RCC 7860 (cell line): Measurements from ENCODE around the gene AFAP1.
A peak's percentile ranks its signal among the peaks of the same experiment; 100 is the strongest.

Experiments used
- DNase-seq: peaks from one replicate; pipeline ENCODE4 v3.0.0-alpha.2; 2015; ENCODE audit warnings: low spot score
- FAIRE-seq: peaks from 2 replicates; lab custom pipeline; 2012; peaks lifted over from hg19 to GRCh38; lab: Jason Lieb, UNC

Gene AFAP1

DNA sequence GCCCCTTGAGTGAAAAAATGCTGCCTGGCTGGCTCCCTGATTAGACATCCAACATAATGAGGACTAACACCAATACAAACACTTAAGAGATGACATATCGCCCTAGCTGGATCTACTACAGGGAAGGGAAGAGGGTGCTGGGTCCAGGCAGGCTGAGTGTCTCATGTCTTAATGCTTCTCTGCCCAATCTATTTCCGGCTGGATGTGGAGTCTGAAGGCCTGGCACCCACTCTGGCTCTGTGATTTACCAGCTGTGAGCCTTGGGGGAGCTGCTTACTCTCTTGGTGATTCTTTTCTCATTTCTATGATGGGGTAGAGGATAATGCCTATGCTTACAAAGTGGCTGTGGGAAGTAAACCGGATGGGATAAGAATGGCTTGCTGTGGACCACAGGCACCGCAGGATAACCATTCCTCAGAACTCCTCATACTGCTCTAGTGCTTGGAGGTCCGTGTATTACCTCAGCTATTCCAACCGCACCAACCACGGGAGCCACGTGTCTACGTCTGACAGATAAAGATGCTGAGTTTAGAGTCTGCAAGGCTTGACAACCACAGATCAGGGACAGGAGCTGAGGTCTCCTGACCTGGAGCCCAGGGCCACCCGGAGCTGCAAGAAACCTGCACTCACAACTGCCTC is 161.7 kb downstream of the AFAP1 start:
- no peak for FAIRE-seq

DNA sequence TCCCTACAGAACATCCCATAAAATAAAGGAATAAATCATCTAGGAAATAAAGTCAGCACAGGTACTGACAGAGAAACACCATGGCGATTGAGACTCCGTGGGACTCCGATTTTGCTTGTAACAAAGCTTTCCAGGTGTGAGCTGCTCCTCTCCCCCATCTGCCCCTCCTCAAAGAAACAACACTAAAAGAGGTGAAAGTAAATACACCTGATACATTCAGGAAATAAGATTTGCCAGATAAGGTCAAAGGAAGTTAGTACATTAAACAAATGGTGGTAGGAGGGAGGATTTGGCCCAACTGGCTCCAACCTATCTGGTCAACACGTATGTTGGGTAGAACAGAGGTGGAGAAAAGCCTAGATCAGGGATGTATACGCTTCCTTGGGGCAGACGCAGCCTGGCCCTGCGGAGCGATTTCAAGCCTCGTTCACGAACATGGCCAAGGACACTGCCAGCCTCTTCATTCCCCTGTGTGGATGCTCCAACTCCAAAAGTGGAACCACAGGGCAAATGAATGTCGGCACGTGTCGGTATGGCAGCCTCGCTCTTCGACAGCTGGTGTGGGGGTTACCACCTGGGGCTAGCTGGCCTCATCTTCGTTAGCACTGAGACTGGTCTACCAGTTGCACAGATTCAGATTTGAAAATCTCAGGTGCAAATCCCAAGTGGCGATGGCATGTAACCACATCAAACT is 162.5 kb downstream of the AFAP1 start:
- DNase-seq: no peak
- FAIRE-seq: no peak

More for the DNA sequence above, 161.7 kb downstream of the AFAP1 start:
- DNase-seq: no peak

DNA sequence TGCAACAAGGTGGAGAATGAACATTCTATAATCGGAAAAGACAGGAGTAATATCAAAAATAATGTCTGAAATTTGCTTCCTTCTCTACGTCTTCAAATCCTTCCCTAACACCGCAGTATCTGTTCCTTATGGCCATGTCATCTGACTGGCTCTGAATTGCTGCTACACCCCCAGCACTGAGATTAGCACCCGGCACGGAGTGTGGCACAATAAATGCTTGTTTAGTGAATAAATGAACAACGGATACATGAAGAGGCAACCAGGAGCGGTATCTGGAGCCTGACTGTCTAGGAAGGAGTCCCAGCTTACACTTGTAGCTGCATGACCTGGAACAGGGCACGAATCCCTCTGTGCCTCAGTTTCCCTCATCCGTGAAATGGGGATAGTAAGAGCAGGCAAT is 164.3 kb downstream of the AFAP1 start:
- FAIRE-seq: no peak
- DNase-seq: no peak

GRCh38 chr4:7774301-7775294 is 165.1 kb downstream of the AFAP1 start:
- FAIRE-seq (no peak), DNase-seq (no peak)

DNA sequence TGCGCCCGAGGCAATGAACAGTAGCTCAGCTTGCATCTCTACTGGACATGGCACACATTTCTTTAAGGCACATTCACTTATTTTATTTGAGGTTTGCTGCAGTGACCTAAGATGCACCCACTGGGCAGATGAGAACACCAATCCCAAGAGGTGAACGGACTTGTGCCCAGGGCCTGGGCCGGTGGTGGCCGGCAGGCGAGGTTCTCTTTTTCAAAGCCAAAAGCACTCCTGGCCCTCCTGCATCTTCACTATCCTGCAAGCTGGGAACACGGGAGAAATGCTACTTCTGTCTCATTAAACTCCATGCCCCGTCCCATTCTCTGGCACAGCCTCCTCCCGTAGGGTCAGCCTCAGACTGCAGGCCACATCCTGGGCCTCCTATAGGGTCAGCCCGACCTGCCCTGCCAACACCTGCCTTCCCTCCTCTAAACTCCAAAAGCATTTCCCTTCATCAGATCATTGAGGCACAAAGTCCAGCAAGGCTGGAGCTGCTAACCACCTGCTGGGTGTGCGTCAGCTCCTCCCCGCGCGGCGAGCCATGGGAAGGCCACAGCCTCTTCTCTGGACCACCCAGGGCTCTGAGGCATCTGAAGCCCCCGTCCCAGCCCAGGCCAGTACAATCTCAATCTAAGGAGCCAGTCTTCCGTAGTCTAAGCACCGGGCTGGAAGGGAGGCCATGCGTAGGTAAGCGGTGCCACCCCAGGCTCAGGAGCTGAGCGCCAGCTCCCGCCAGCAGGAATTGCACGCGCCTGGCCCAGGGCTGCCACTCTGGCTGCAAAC is 166.1 kb downstream of the AFAP1 start:
- DNase-seq: no peak
- no peak for FAIRE-seq

DNA sequence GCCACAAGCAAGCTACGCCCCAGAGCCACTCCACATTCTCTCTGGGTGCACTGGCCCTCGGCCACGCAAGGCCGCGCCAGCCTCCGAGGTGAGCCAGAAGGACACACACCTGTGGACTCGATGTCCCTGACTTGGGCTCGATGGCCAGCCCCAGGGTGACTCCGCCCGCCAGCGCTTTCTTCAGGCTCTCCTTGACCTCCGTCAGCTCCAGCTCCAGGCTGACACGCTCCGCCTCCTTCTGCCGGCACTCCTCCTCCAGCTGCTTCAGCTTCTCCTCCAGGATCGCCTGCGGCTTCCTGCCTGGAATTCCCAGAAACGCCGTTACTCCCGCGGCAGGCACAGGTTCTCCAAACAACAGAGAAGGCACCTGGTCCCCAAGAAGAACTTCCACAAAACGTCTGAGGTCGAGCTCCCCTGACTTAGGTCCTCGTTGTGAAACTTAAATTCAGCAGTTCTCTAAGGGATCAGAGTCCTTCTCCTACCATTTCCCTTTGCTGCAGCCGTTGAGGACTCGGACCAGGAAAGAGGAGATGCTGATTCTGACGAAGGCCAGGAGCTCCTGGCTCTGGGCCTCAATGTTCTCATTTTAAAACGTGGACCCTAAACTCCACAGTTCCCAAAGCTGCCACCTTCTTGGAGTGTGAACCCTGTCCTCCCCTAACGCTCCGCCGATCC is 166.8 kb downstream of the AFAP1 start:
- FAIRE-seq (no peak), DNase-seq (no peak)

- no peak for DNase-seq
- no peak for FAIRE-seq
Measured at GRCh38 chr4:7771541-7772507, 167.8 kb downstream of the AFAP1 start.

DNA sequence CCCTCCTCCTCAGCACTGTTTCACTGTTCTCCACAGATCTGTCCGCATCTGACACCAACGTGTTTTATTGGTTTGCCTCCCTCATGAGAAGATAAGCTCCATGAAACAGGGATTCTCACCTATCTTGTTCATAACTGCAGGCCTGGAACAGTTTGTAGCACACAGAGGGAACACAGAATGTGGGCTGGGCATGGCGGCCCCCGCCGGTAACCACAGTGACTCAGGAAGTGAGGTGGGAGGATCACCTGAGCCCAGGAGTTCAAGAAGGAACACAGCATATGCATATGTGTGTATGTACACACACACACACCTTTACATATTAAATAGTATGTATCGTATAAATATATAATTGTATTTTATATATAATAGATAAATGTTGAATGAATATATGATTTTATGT is 168.6 kb downstream of the AFAP1 start:
- FAIRE-seq (no peak), DNase-seq (no peak)

DNA sequence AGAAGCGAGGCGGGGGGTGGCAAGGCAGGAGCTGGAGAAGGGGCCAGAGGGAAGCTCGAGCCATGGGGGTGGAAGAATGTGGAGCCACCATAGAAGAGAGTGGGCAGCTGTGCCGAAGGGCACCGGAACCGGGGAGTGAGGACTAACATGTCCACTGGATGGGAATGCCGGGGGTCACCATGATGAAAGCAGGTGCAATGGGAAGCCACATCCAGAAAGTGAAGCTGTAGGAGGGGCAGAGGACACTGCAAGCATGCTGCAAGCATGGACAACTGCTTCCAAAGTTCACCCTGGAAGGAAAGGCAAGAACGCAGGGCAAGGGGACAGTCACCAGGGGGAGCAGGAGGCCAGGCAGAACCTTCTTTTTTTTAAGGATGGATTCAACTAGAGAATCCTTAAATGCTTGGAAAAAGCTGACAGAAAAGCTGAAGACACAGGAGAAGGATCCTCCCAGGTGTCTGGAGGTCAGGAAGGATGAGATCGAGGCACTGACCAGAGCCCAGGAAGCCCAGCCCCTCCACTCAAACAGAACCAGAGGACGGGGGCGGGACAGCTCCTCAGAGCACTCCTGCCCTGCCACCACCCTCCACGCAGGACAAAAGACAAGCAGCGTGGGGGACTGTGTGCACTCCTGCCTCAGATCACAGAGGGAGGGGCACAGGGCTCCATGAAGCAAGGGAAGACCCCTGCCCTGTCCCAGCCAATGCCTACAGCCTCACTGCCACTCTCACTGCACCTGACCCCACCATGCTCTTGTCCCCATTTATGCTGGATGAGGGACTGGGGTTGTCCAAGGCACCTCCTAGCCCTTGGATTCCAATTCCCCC is 169.2 kb downstream of the AFAP1 start:
- DNase-seq: no peak

GRCh38 chr4:7769396-7770223 is 170.1 kb downstream of the AFAP1 start:
- no peak for DNase-seq
- no peak for FAIRE-seq

More for the DNA sequence above, 169.2 kb downstream of the AFAP1 start:
- no peak for FAIRE-seq

DNA sequence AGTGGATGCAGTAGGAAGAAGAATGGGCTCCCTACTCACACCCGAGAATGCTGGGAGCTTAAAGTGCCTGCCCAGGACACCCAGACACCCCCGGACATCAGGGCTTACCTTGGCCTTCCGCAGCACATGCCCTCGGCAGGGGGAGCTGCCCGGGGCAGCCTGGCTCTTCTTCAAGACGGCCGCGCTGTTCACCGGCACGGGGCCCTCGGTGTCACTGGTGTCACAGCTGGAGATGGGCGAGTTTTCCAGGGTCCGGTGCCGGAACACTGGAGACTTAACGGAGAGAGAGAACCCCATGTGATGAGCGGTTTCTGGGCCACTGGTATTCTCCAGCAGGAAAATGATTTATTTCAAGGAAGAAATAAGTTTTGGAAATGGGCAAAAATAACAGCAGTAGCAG is 170.9 kb downstream of the AFAP1 start:
- no peak for FAIRE-seq
- DNase-seq: no peak

DNA sequence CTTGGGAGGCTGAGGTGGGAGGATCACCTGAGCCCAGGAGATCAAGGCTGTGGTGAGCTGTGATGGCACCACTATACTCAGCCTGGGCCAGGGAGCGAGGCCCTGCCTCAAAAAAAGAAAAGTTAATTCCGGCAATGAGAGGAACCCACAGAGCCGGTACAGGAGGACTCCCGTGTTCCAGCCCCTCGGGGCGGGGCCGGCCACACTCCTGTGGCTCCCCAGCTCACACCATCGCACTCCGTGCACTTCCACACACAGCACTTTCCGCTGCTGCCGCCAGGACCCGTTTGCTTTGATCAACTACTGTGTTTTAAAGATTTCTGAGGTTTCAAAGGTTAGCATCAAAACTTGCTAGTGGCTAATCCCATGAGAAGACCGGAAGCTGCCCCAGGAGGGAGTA is 171.7 kb downstream of the AFAP1 start:
- FAIRE-seq (no peak), DNase-seq (no peak)

DNA sequence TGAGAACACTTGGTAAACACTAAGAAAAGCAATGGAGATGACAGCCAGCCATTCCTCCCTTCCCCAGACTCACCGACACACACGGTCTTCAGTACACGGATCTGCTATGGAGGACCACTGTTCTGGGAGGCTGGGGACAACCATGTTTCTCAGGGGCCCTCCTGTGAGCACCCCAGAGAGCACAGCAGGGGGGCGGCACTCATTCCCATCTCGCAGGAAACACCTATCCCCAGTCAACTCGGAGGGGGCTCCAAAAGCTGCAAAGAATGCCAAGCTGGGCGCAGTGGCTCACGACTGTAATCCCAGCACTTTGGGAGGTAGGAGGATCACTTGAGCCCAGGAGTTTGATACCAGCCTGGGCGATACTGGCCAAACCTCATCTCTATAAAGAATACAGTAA is 172.1 kb downstream of the AFAP1 start:
- DNase-seq (no peak), FAIRE-seq (no peak)

DNA sequence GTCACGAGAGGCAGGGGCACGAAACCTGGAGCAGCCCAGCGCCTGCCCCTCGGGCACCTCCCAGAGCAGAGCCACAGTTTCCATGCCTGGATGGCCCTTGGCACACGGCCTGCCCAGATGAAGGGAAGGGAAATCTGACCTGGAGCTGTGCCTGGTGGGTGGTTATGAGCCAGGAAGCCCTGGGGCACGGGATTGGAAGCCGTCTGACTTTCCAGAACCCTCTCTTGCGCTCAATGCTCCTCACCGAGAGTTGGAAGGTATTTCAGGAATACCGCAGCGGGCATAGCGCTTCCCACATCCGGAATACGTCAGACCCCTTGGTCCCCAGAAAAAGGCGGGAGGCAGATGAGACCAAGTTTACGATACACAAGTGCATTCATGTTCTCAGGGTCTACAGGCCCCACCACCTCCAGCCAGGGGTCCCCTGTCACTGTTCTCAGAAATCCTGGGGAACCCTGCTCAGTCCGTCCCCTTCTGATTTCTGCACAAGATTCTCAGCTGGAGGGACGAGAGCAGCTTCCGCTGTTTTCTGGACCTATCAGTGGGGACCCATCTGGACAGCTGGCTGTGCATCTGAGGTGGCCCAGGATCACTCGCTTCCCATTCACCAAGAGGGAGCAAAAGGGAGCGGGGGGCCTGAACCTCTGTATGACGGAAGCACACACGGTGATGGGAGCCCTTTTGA is 172.9 kb downstream of the AFAP1 start:
- FAIRE-seq (peak; percentile 14), DNase-seq (peak; percentile 46)

DNA sequence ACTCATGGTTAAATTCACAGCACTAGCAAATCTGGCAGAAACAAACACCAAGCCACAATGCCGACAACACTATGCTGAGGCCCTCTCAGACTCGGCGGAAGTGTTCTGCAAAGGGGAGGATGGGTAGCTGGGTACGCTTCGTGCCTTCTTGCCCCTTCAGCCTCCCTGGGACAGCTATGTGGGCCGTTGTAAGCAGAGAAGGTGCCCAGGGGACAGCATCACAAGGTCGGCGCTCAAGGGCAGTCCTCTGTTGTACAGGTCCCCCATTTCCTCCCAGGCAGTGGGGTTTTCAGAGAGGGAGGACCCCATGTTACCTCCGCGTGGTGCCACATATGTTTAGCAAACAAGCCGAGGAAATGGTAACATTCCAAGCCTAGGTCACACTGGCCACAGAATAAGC is 173.6 kb downstream of the AFAP1 start:
- DNase-seq (no peak), FAIRE-seq (no peak)

DNA sequence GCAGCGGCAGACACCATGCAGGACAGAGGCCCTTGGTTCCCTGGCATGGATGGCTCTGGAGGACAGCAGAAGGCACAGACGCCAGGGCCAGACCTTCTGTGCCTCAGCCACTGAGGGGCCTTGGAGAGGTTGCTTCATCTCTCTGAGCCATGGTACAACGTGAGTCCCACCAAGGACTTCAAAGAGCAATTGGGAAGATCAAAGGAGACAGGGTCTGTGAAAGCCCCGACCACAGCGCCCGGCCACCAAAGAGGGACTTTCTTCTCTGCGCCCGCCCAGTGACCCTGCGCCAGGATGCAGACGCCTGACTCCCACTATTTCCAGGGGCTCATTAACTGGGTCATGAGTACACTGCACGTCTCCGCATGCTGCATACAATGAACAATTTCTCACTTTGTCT is 174.0 kb downstream of the AFAP1 start:
- FAIRE-seq (no peak), DNase-seq (no peak)

DNA sequence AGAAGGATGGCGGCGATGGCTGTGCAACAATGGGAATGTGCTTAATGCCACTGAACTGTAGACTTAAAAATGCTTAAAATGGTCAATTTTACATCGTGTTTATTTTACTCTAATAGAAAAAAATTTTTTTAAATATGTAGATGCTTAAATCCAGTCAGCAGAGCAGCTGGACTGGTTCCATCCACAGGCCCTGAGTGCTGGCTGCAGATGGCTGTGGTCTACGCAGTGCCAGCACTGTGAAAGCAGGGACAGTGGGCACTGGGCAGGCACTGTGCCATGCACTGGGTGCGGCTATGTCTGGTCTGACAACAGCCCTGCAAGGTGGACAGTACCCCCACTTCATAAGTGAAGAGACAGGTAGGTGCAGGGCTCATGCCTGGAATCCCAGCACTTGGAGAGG is 175.2 kb downstream of the AFAP1 start:
- DNase-seq (no peak), FAIRE-seq (no peak)
